ENCODE results near the gene ELL.

DNA sequence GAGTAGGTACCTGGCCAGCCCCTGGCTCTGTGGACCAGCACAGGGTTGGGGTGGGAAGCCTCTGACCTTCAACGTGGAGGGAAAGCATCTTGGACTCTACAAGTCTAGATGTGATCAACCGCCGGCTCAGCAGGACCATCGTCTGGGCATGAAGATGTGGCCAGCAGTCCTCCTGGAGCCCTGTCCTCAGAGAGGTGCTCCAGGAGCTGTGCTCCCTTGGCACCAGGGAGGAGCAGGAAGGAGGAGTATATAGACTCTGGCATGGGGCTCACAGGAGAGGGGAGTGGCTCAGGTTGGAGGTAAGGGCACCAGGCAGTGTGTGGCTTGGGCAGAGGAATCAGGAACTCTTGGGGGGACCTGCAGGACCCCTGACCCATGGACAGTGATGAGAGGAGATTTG lies 65.6 kb downstream of the ELL start:
- TF ChIP-seq, protein P1, sequence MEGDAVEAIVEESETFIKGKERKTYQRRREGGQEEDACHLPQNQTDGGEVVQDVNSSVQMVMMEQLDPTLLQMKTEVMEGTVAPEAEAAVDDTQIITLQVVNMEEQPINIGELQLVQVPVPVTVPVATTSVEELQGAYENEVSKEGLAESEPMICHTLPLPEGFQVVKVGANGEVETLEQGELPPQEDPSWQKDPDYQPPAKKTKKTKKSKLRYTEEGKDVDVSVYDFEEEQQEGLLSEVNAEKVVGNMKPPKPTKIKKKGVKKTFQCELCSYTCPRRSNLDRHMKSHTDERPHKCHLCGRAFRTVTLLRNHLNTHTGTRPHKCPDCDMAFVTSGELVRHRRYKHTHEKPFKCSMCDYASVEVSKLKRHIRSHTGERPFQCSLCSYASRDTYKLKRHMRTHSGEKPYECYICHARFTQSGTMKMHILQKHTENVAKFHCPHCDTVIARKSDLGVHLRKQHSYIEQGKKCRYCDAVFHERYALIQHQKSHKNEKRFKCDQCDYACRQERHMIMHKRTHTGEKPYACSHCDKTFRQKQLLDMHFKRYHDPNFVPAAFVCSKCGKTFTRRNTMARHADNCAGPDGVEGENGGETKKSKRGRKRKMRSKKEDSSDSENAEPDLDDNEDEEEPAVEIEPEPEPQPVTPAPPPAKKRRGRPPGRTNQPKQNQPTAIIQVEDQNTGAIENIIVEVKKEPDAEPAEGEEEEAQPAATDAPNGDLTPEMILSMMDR (IDR thresholded peaks at IDR 0.05; ENCODE audit: insufficient read depth, low read depth, low read length): no peak
- TF ChIP-seq EZH2 (IDR thresholded peaks at IDR 0.05; ENCODE audit: insufficient read depth, low read length): no peak
